ENCODE measurements around the gene MIXL1. TPM values are rescaled to one million over a fixed set of nuclear protein-coding genes. Genes with fewer than 3 reads are reported as not detected.
A peak's percentile ranks its signal among the peaks of the same experiment; 100 is the strongest.

Gene MIXL1
- total and polyA plus RNA-seq, 2 of the 13 experiments (the other 11 are each of a cell fraction or from before 2014, with no cell fraction given): 7.6 to 18.5 TPM

DNA sequence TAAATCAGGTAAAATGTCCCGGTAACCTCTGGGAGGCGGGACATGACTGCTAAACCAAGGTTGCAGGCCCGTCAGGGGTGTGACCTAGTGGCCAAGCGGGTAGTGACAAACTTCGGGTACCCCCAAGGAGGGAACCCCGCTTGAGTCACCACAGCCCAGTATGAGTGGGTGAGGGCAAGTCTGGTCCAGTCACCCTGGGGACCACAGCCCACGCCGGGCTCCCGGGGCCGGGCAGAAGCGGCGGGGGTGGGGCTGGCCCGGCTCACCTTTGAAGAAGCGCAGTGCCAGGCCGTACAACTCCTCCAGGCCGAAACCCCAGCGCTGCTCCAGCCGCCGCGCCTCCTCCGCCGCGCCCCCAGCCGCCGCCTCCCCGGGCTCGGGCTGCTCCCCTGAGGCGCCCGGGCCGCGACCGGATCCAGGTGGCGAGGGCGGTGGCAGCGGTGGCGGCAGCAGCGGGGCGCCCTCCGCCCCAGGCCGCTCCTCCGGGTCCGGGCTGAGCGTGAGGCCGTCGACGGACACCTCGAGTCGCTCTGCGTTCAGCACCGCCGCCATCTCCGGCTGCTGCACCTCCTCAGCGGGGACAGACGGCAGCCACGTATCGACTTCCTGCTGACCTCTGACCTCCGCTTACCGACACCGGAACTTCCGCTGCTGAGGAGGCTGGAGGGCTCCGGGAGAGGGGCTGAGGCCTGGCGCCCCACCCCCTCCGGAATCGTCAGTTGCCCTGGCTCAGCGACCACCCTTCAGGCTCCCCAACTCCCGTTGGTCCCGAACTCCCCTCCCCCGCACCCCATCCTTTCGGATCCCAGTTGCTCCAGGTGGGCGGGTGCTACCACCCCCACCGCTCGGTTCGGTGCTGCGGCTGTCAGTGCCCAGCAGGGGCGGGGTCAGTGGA lies 37.1 kb upstream of the MIXL1 start, which contains the start of gene ACBD3 (continued):
- TF ChIP-seq TBX2 (CRISPR knock-in tag; IDR thresholded peaks at IDR 0.05; ENCODE audit: borderline replicate concordance) (peak; percentile 32; the same call in 1 of the 2 replicates), SRSF1 (optimal IDR thresholded peaks at IDR 0.05; ENCODE audit: low read depth, low read length) (peak; percentile 96), ONECUT2 (CRISPR knock-in tag; IDR thresholded peaks at IDR 0.05) (peak; percentile 35; the same call in 1 of the 2 replicates), SP2 (CRISPR knock-in tag; IDR thresholded peaks at IDR 0.05) (peak; percentile 72), ZBTB7A (CRISPR knock-in tag; IDR thresholded peaks at IDR 0.05) (peak; percentile 97), SALL1 (CRISPR knock-in tag; IDR thresholded peaks at IDR 0.05) (peak; percentile 89), ZNF777 (CRISPR knock-in tag; IDR thresholded peaks at IDR 0.05) (peak; percentile 94), ZFP62 (CRISPR knock-in tag; IDR thresholded peaks at IDR 0.05) (peak; percentile 65; the same call in 1 of the 2 replicates), SALL2 (CRISPR knock-in tag; IDR thresholded peaks at IDR 0.05) (peak; percentile 62), LCORL (IDR thresholded peaks at IDR 0.05) (no peak), LCORL (CRISPR knock-in tag; IDR thresholded peaks at IDR 0.05) (peak; percentile 67), HOXA3 (CRISPR knock-in tag; IDR thresholded peaks at IDR 0.05) (peak; percentile 90), ZNF430 (CRISPR knock-in tag; IDR thresholded peaks at IDR 0.05) (peak; percentile 64; the same call in 1 of the 2 replicates), NFKBIZ (CRISPR knock-in tag; IDR thresholded peaks at IDR 0.05) (no peak), ZNF143 (CRISPR knock-in tag; IDR thresholded peaks at IDR 0.05) (no peak), PITX1 (CRISPR knock-in tag; IDR thresholded peaks at IDR 0.05) (peak; percentile 81; the same call in 1 of the 2 replicates)
- TF ChIP-seq, protein P1, sequence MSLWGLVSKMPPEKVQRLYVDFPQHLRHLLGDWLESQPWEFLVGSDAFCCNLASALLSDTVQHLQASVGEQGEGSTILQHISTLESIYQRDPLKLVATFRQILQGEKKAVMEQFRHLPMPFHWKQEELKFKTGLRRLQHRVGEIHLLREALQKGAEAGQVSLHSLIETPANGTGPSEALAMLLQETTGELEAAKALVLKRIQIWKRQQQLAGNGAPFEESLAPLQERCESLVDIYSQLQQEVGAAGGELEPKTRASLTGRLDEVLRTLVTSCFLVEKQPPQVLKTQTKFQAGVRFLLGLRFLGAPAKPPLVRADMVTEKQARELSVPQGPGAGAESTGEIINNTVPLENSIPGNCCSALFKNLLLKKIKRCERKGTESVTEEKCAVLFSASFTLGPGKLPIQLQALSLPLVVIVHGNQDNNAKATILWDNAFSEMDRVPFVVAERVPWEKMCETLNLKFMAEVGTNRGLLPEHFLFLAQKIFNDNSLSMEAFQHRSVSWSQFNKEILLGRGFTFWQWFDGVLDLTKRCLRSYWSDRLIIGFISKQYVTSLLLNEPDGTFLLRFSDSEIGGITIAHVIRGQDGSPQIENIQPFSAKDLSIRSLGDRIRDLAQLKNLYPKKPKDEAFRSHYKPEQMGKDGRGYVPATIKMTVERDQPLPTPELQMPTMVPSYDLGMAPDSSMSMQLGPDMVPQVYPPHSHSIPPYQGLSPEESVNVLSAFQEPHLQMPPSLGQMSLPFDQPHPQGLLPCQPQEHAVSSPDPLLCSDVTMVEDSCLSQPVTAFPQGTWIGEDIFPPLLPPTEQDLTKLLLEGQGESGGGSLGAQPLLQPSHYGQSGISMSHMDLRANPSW (CRISPR knock-in tag; IDR thresholded peaks at IDR 0.05; ENCODE audit: borderline replicate concordance): no peak
- TF ChIP-seq, protein P2, sequence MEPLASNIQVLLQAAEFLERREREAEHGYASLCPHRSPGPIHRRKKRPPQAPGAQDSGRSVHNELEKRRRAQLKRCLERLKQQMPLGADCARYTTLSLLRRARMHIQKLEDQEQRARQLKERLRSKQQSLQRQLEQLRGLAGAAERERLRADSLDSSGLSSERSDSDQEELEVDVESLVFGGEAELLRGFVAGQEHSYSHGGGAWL (CRISPR knock-in tag; IDR thresholded peaks at IDR 0.05): no peak
- TF ChIP-seq, protein P3, sequence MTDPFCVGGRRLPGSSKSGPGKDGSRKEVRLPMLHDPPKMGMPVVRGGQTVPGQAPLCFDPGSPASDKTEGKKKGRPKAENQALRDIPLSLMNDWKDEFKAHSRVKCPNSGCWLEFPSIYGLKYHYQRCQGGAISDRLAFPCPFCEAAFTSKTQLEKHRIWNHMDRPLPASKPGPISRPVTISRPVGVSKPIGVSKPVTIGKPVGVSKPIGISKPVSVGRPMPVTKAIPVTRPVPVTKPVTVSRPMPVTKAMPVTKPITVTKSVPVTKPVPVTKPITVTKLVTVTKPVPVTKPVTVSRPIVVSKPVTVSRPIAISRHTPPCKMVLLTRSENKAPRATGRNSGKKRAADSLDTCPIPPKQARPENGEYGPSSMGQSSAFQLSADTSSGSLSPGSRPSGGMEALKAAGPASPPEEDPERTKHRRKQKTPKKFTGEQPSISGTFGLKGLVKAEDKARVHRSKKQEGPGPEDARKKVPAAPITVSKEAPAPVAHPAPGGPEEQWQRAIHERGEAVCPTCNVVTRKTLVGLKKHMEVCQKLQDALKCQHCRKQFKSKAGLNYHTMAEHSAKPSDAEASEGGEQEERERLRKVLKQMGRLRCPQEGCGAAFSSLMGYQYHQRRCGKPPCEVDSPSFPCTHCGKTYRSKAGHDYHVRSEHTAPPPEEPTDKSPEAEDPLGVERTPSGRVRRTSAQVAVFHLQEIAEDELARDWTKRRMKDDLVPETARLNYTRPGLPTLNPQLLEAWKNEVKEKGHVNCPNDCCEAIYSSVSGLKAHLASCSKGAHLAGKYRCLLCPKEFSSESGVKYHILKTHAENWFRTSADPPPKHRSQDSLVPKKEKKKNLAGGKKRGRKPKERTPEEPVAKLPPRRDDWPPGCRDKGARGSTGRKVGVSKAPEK (CRISPR knock-in tag; IDR thresholded peaks at IDR 0.05; ENCODE audit: borderline replicate concordance): peak; percentile 74; the same call in 1 of the 2 replicates
- TF ChIP-seq, protein P4, sequence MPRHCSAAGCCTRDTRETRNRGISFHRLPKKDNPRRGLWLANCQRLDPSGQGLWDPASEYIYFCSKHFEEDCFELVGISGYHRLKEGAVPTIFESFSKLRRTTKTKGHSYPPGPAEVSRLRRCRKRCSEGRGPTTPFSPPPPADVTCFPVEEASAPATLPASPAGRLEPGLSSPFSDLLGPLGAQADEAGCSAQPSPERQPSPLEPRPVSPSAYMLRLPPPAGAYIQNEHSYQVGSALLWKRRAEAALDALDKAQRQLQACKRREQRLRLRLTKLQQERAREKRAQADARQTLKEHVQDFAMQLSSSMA (CRISPR knock-in tag; IDR thresholded peaks at IDR 0.05): no peak
